GM21723 (cell line): Measurements from ENCODE around the gene CMSS1.
"Not testable (repeated sequence)": the region's sequence is repeated elsewhere in the genome, so short reads cannot be mapped to it uniquely, and the experiment has no call there.

ENCODE experiments used
- ATAC-seq: cut with Tn5 transposase; IDR thresholded peaks from one replicate; pipeline ENCODE4 v1.9.1; 2021; ENCODE audit warnings: mild to moderate bottlenecking, moderate library complexity; ENCODE audit not compliant: unreplicated experiment

Gene CMSS1

DNA sequence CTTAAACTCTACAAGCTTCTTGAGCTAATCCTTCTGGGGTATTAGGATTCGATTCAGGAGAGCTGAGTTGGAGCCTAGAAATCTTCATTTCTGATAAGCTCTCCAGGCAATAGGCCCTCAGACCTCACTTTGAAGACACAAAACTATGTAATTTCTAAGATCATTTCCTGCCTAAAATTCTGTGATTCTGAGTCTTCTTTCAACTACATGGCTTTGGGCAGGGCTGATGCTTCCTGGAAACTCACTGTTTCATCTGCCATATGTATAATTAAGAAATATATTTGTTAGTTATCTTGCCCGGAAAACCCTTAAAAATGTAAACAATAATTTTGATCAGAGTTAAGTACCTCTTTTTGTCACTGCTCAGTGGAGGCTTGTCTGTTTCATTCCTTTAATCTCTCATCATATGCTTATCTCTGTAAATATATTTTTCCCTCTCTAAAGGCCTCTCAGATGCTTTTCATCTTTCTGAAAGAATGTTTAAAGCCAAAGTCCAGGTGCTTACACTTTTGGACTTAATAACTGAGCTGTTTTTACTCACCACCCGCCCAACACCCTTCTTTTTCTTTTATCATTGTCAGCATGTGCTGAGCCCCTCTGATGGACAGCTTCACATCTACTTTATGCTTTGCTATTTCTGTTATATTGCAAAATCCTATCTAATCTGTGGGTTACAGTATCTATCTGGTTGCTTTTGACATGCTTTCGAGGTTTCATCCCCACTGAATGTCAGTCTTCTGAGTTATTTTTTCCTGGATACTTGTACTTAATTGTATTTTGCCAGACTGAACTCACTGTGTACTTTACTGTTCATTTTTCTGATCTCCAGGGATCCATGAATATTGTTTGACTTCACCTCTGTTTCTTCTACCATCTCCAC lies 258.4 kb downstream of the CMSS1 start:
- ATAC-seq, result no peak

- no peak for ATAC-seq
Observed at GRCh38 chr3:100076731-100077529, 259.3 kb downstream of the CMSS1 start.

GRCh38 chr3:100079328-100079727 lies 261.7 kb downstream of the CMSS1 start:
- ATAC-seq, result no peak

DNA sequence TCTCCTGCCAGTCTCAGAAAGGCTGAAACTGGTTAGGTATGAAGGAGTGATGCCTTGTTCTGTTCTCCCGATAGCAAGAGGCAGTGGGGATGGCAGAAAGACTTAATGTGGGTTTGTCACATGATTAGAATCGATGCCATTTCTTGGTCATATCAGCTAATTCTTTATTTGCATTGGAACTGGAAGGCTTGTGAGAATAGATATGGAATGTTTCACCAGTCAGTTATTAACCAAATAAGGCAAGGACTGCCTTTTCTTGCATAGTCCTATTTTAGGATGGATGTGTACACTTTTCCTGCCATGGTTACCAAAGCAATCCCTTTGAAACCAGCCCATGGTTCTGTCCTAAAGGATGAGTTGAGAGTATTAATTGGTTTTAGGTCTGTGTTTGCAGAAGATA lies 262.9 kb downstream of the CMSS1 start:
- no peak for ATAC-seq

DNA sequence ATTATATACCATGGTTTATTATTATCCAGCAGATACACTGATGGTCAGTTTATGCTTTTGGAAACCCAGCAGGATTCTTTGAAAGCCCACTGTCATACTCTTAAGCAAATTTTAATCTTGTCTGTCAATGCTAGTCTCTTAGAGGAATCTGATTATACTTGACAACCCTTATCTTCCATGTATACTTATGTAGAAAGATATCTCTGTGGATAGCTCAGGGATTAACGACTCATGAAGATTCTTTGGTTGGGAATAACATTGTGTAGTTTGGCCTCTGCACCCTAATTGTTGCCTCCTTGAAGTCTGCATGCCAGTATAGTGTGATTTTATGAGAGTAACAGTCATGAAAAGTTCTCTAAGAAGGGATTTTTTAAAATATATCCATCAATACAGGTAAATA lies 263.6 kb downstream of the CMSS1 start:
- no peak for ATAC-seq

- ATAC-seq, result no peak
Observed at GRCh38 chr3:100081986-100082692, 264.5 kb downstream of the CMSS1 start.

GRCh38 chr3:100082714-100083113 lies 265.1 kb downstream of the CMSS1 start:
- no peak for ATAC-seq

DNA sequence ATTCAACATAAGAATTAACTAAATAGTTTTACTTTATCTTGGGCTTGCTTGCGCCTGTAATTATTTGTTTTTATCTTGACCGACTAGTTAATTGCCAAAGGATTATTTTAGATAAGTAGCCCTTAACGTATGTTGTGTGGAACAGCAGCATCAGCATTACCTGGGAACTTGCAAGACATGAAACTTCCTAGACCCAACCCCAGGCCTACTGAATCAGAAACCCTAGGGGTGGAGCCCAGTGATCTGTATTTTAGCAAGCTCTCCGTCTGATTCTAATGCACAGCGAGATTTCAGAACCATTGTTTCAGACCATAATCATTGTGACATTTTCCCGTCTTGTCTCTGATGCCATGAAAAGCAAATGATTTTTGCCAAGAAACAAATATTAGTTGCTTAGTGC lies 265.5 kb downstream of the CMSS1 start:
- no peak for ATAC-seq

GRCh38 chr3:100084100-100084806 lies 266.6 kb downstream of the CMSS1 start:
- ATAC-seq, result no peak

DNA sequence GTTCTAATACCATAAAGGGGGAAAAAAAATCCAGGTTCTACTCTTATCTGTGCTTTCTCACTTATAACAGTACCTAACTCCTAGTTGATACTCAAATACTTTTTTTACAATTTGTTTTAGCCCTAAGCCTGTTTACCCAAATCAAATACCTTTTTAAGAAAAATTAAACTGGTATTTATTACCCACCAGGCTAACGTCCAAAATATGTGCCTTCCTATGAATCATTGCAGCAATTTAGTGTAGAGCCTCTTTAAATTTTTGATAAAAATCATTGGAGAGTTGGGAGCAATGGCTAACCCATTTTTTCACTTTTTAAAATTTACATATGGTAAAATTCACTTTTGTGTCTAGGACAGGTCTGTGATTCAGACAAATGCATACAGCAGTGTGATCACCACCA lies 268.7 kb downstream of the CMSS1 start:
- ATAC-seq, result no peak

DNA sequence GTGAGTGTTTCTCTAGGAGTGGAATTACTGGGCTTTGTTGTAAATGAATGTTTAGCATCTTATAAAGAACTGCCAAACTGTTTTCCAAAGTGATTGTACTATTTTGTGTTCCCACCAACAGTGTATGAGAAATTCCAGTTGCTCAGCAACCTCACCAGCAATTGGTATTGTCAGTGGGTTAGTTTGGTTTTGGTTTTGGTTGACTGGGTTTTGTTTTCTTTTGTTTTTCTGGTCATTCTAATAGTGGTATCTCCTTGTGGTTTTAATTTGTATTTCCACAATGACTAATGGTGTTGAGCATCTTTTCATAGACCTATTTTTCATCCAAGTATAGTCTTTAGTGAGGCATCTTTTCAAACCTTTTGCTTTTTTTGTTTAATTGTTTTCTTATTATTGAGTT lies 269.5 kb downstream of the CMSS1 start:
- peak; percentile 92 for ATAC-seq

DNA sequence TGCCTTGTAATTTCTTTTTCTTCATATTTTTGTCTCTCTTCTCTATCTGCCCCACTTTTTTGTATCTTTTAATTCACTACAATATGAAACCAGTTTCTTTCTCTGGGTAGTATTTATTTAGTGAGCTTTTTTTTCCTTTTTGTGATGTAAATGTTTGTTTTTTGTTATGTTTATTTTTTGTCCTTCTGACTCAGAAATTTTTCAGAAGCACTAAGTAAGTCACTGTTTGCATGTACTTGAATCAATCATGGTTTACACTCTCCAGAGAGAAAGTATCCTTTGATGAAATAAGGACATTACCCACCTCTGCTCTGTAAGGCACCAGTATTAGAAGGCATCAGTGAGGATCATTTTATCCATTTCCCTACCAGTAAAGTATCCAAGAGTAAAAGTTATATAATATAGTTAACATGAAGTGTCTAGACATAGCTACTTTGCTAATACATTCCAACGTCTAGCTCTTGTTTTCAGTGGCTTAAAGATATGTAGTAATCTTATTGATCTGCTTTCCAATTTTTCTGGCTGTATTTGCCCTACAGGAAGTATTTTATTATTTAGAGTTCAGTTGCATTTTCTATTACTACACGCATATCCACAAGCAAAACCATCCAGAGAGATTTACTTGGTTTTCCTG lies 271.2 kb downstream of the CMSS1 start:
- ATAC-seq, result no peak

DNA sequence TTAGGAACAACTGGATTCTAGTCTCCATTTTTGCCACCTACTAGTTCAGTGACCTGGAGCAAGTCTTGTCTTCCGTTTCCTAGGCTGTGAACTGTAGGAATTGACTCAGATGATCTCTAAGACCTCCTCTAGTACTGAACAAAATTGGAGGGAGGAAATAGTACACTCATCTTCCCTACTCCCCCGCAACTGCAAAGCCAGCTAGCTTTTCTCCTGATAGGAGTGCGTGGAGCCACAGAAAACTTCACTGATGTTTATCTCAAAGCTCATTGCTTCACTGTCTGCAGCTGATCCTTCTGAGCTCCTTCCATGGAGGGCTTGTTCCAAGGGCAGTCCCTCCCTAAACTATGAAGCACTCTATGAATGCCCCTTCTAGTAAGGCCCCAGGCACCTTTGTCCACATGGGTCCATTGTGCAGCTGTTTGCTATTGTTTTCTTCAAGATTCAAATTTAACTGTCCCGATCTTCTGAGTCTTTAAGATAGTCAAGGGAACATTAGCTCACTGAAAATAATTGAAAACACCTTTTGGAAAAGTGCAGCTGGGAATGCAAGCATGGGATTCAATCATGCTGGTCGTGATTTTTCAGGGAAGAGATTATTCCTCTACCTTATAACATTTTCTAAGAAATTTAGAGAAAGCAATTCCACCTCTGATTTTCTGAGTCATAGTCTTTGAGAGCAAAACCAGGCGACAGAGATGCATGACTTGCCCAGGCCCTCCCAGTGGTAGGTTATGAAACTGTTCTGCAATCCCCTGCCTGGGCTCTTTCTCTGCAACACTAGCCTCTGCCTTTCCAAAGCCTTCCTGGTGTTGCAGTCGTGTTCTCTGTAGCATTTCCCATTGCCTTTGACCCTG lies 272.4 kb downstream of the CMSS1 start:
- ATAC-seq, result peak; percentile 76

DNA sequence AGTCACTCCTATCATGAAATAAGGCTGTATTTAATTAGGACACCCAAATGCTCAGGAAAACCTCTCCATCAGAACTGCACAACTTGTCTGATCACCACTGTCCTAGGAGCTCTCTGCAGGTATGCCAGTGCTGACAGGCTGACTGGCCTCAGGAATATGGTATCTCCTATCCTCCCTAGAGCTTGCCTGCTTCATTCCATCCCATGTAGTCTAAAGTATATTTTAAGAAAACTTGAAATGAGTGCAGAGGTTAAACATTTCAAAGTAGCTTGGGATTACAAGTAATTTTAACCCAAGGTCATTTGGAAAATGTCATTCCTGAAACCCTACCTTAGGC lies 273.0 kb downstream of the CMSS1 start:
- peak; percentile 2 for ATAC-seq

DNA sequence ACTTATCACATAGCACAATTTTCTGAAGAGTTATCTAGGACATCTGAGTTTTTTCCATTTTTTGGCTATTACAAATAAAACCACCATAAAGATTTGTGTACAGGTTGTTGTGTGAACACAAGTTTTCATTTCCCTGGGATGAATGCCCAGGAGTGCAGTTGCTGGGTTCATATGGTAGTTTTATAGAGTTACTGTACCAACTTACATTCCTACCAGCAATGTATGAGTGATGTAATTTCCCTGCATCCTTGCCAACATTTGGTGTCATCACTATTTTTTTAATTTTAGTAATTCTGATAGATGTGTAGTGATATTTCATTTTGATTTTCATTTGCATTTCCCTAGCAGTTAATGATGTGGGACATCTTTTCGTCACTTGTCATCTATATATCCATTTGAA lies 276.2 kb downstream of the CMSS1 start:
- ATAC-seq, result no peak

- ATAC-seq, result not testable (repeated sequence)
Observed at GRCh38 chr3:100096286-100096685, 278.6 kb downstream of the CMSS1 start.

DNA sequence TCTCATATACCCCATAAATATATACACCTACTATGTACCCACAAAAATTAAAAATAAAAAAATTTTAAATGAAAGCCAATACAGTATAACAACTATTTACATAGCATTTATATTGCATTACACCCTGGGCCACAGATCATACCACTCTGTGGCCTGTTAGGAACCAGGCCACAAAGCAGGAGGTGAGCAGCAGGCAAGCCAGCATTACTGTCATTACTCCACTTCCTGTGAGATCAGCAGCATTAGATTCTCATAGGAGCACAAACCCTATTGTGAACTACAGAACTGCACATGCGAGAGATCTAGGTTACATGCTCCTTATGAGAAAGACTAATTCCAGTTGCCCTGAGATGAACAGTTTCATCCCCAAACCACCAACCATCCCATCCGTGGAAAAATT lies 279.2 kb downstream of the CMSS1 start:
- ATAC-seq, result no peak

DNA sequence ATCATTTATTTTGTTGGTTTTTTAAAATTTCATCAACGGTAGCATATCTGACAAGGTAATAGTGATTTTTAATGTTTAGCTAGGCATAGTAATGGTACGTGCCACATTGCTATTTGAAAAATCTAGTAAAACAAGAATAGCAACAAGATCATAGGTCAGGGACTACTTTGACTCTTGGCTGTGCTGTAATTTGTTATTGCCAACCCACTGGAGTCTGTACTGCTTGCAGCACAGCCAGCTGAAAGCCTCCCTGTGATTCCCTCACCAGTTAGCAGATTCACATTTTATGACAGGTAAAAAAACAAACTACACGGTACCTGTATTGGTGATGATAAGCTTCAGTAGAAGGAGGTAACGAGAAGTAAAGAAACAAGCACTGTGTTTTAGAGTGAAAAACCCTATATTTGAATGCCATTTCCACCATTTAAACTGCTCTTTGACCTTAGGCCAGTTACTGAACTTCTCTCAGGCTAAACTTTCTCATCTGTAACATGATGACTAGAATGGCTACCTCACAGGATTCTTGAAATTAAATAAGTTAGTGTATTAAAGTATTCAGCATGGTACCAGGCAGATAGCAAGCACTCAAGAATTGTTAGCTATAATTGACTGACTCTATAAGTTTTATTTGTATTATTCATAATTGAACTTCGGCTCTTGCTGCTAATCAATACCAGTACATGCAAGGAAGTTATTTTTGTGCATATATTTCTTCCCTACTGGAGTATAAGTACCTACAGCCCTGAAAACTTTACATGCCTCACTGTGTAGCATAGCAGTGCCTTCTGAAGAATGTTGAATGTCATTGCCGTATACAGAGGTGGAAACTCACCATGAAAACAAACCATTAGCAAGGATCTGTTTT lies 280.5 kb downstream of the CMSS1 start:
- ATAC-seq, result no peak

DNA sequence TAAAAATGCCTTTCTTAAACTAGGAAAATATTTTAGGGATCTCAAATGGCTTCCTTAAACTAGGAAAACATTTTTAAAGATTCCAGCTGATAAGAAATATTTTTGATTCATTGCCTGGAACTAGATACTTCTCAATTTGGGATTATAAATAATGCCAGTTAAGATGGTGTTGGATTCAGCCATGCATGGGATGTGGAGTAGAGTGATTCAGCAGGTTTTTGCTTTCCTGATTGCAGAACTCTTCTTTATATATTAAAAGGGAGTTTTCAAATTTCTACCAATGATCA lies 281.1 kb downstream of the CMSS1 start:
- no peak for ATAC-seq
